Right lobe of liver (tissue), 4 donors: ENCODE data around the gene ZNF605.

Source experiments
- CTCF ChIP-seq, 4 donors: fragments of 200-600 bp in 3 of 4; fragments of 450-650 bp in 1 of 4; IDR thresholded peaks; one replicate each; pipeline versions ENCODE4 v1.5.1 to v1.8.0; 2016 to 2022; ENCODE audit warnings: antibody characterized with exemption in 4 of 4, mild to moderate bottlenecking in 2 of 4
- POLR2A ChIP-seq: fragments of 450-650 bp; IDR thresholded peaks from one replicate; pipeline ENCODE4 v1.6.1; 2017; ENCODE audit warnings: antibody characterized with exemption, mild to moderate bottlenecking
- donor health status: DM: no; HTN: no; CAD: no.
- donor health status: DM: no; HTN: no; CAD: no.
- donor health status: DM: no; HTN: yes; CAD: no.

- TF ChIP-seq CTCF (IDR thresholded peaks at IDR 0.05) (no peak), POLR2A (peak; percentile 52)
These were observed 68.4 kb downstream of the ZNF605 start, which contains the start of gene CHFR for GRCh38 chr12:132887513-132888351.
